ENCODE data around the gene FARP1. TPM values are rescaled to one million over a fixed set of nuclear protein-coding genes. Genes with fewer than 3 reads are reported as not detected.

FARP1 gene
- total and polyA plus RNA-seq, 2 of the 13 experiments (the other 11 are each of a cell fraction or from before 2014, with no cell fraction given) = 70.6 to 126 TPM

- TF ChIP-seq ZNF12 (CRISPR knock-in tag; IDR thresholded peaks at IDR 0.05) (peak; percentile 8; the same call in 1 of the 2 replicates), KAT2B (IDR thresholded peaks at IDR 0.05; ENCODE audit: borderline replicate concordance, low read depth, low read length) (no peak), ARHGAP35 (CRISPR knock-in tag; IDR thresholded peaks at IDR 0.05; ENCODE audit: borderline replicate concordance) (peak; percentile 60; the same call in 1 of the 2 replicates), SMYD3 (CRISPR knock-in tag; IDR thresholded peaks at IDR 0.05) (no peak), ATF6 (CRISPR knock-in tag; conservative IDR thresholded peaks at IDR 0.05) (no peak), GLI4 (CRISPR knock-in tag; IDR thresholded peaks at IDR 0.05; ENCODE audit: borderline replicate concordance) (no peak), NFYB (CRISPR knock-in tag; IDR thresholded peaks at IDR 0.05) (no peak), HNRNPK (IDR thresholded peaks at IDR 0.05; ENCODE audit: low read depth, low read length, poor library complexity, severe bottlenecking) (peak; percentile 35), ATRX (CRISPR knock-in tag; IDR thresholded peaks at IDR 0.05; ENCODE audit: borderline replicate concordance) (no peak), ZNF225 (CRISPR knock-in tag; IDR thresholded peaks at IDR 0.05) (0 out of 2 replicates have a peak, but pooled peaks have one; percentile 23), PHF8 (CRISPR knock-in tag; IDR thresholded peaks at IDR 0.05) (peak; percentile 66), ZNF678 (CRISPR knock-in tag; IDR thresholded peaks at IDR 0.05) (peak; percentile 60; the same call in 1 of the 2 replicates), TFE3 (CRISPR knock-in tag; IDR thresholded peaks at IDR 0.05) (peak; percentile 48; the same call in 1 of the 2 replicates), ZSCAN29 (CRISPR knock-in tag; conservative IDR thresholded peaks at IDR 0.05) (peak; percentile 79; the same call in 1 of the 2 replicates), EED (CRISPR knock-in tag; IDR thresholded peaks at IDR 0.05) (no peak), NRL (CRISPR knock-in tag; IDR thresholded peaks at IDR 0.05; ENCODE audit: borderline replicate concordance) (peak; percentile 83), ONECUT2 (CRISPR knock-in tag; IDR thresholded peaks at IDR 0.05) (no peak), NFE2L1 (CRISPR knock-in tag; IDR thresholded peaks at IDR 0.05; ENCODE audit: borderline replicate concordance) (no peak), SATB2 (CRISPR knock-in tag; IDR thresholded peaks at IDR 0.05) (peak; percentile 54; the same call in 1 of the 2 replicates), ZNF207 (IDR thresholded peaks at IDR 0.05; ENCODE audit: borderline replicate concordance) (no peak), ISX (CRISPR knock-in tag; conservative IDR thresholded peaks at IDR 0.05) (peak; percentile 84; the same call in 1 of the 2 replicates), ETS1 (CRISPR knock-in tag; IDR thresholded peaks at IDR 0.05) (peak; percentile 49; the same call in 1 of the 2 replicates), KLF16 (CRISPR knock-in tag; IDR thresholded peaks at IDR 0.05) (no peak)
- TF ChIP-seq, protein P1, sequence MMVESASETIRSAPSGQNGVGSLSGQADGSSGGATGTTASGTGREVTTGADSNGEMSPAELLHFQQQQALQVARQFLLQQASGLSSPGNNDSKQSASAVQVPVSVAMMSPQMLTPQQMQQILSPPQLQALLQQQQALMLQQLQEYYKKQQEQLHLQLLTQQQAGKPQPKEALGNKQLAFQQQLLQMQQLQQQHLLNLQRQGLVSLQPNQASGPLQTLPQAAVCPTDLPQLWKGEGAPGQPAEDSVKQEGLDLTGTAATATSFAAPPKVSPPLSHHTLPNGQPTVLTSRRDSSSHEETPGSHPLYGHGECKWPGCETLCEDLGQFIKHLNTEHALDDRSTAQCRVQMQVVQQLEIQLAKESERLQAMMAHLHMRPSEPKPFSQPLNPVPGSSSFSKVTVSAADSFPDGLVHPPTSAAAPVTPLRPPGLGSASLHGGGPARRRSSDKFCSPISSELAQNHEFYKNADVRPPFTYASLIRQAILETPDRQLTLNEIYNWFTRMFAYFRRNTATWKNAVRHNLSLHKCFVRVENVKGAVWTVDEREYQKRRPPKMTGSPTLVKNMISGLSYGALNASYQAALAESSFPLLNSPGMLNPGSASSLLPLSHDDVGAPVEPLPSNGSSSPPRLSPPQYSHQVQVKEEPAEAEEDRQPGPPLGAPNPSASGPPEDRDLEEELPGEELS (CRISPR knock-in tag; IDR thresholded peaks at IDR 0.05) = no peak
Observed at GRCh38 chr13:98142380-98143156, at the start of gene FARP1 (continued).

All from HepG2 (cell line).